ENCODE results near the gene MOB3B. TPM values are rescaled to one million over a fixed set of nuclear protein-coding genes. Genes with fewer than 3 reads are reported as not detected.

The MOB3B gene
- total RNA-seq, 2 donors from 2014 or later: 3.1 to 17.8 TPM

GRCh38 chr9:27347889-27348288 is 181.7 kb downstream of the MOB3B start:
- Histone ChIP-seq H3K27me3 (replicated peaks; ENCODE audit: insufficient read depth) (no peaks in the 10 kb centered on the region), H3K9me3 (no peaks in the 10 kb centered on the region), H3K4me3 (no peak overlapping the region), H3K27ac (no peak overlapping the region), H3K36me3 (no peaks in the 10 kb centered on the region), H3K4me1 (replicated peaks) (no peaks in the 10 kb centered on the region)
- no peak for DNase-seq (ENCODE audit: low spot score)
- no peak for TF ChIP-seq CTCF (IDR thresholded peaks at IDR 0.05)
- TF ChIP-seq POLR2A (IDR thresholded peaks at IDR 0.05): no peak
- no peak for TF ChIP-seq POLR2AphosphoS5 (IDR thresholded peaks at IDR 0.05)
- 100% methylated on average over 1 of the region's 1 CpG for WGBS
- intact Hi-C loops (cut with DNase I): no loop called here

GRCh38 chr9:27344776-27345175 is 184.8 kb downstream of the MOB3B start:
- intact Hi-C loops (cut with DNase I): no loop called here
- H3K27me3 ChIP-seq (replicated peaks; ENCODE audit: insufficient read depth): no peaks in the 10 kb centered on the region
- no peak overlapping the region for H3K4me3 ChIP-seq
- no peak for DNase-seq (ENCODE audit: low spot score)
- H3K36me3 ChIP-seq: no peaks in the 10 kb centered on the region
- TF ChIP-seq POLR2AphosphoS5 (IDR thresholded peaks at IDR 0.05): no peak
- TF ChIP-seq CTCF (IDR thresholded peaks at IDR 0.05): no peak
- no peak for TF ChIP-seq POLR2A (IDR thresholded peaks at IDR 0.05)
- H3K4me1 ChIP-seq (replicated peaks): no peaks in the 10 kb centered on the region
- H3K27ac ChIP-seq: no peak overlapping the region
- H3K9me3 ChIP-seq: no peaks in the 10 kb centered on the region
- WGBS: 97% methylated on average over 7 of the region's 7 CpGs

GRCh38 chr9:27341545-27342294 is 187.9 kb downstream of the MOB3B start:
- no peaks in the 10 kb centered on the region for H3K4me1 ChIP-seq (replicated peaks)
- H3K36me3 ChIP-seq: no peaks in the 10 kb centered on the region
- DNase-seq (ENCODE audit: low spot score): no peak
- no peak for TF ChIP-seq POLR2A (IDR thresholded peaks at IDR 0.05)
- TF ChIP-seq CTCF (IDR thresholded peaks at IDR 0.05): no peak
- no peak for TF ChIP-seq POLR2AphosphoS5 (IDR thresholded peaks at IDR 0.05)
- intact Hi-C loops (cut with DNase I): no loop called here
- no peak overlapping the region for H3K4me3 ChIP-seq
- WGBS: 88% methylated on average over 9 of the region's 9 CpGs
- H3K27ac ChIP-seq: no peak overlapping the region
- no peaks in the 10 kb centered on the region for H3K27me3 ChIP-seq (replicated peaks; ENCODE audit: insufficient read depth)
- H3K9me3 ChIP-seq: no peaks in the 10 kb centered on the region

GRCh38 chr9:27340961-27341511 is 188.6 kb downstream of the MOB3B start:
- WGBS: 71% methylated on average over 7 of the region's 7 CpGs
- no peaks in the 10 kb centered on the region for H3K27me3 ChIP-seq (replicated peaks; ENCODE audit: insufficient read depth)
- no peaks in the 10 kb centered on the region for H3K9me3 ChIP-seq
- H3K4me3 ChIP-seq: no peak overlapping the region
- no peak overlapping the region for H3K27ac ChIP-seq
- no peaks in the 10 kb centered on the region for H3K4me1 ChIP-seq (replicated peaks)
- DNase-seq (ENCODE audit: low spot score): no peak
- no peaks in the 10 kb centered on the region for H3K36me3 ChIP-seq
- TF ChIP-seq CTCF (IDR thresholded peaks at IDR 0.05) (no peak), POLR2A (IDR thresholded peaks at IDR 0.05) (no peak), POLR2AphosphoS5 (IDR thresholded peaks at IDR 0.05) (no peak)
- intact Hi-C loops (cut with DNase I): no loop called here

GRCh38 chr9:27340285-27340674 is 189.3 kb downstream of the MOB3B start:
- H3K9me3 ChIP-seq: no peaks in the 10 kb centered on the region
- intact Hi-C loops (cut with DNase I): no loop called here
- no peaks in the 10 kb centered on the region for H3K4me1 ChIP-seq (replicated peaks)
- no peaks in the 10 kb centered on the region for H3K36me3 ChIP-seq
- no peak overlapping the region for H3K4me3 ChIP-seq
- H3K27ac ChIP-seq: no peak overlapping the region
- WGBS: 66% methylated on average over 5 of the region's 5 CpGs
- DNase-seq (ENCODE audit: low spot score): no peak
- H3K27me3 ChIP-seq (replicated peaks; ENCODE audit: insufficient read depth): no peaks in the 10 kb centered on the region
- TF ChIP-seq POLR2AphosphoS5 (IDR thresholded peaks at IDR 0.05): no peak
